ENCODE results near the gene PDIK1L. TPM values are rescaled to one million over a fixed set of nuclear protein-coding genes. Genes with fewer than 3 reads are reported as not detected.

Gene PDIK1L
- total and polyA plus RNA-seq, 2 of the 8 experiments (the other 6 are each of a cell fraction or from before 2014, with no cell fraction given) = 0.95 to 4.5 TPM

- H4K5ac ChIP-seq (ENCODE audit: insufficient read length, low read depth, low read length) = no peak overlapping the region
- H3K27me3 ChIP-seq (replicated peaks in 1 of 4; ENCODE audit: control insufficient read depth in 3 of 4, extremely low read depth in 1 of 4, insufficient read depth in 3 of 4, low read length in 3 of 4) = peaks cover 31 to 51% (median 45%) of the 10 kb centered on the region in 4 experiments
- FAIRE-seq = no peak
- H3K36me3 ChIP-seq (ENCODE audit: control insufficient read depth in 2 of 4, insufficient read depth in 4 of 4, low read length in 3 of 4) = no peaks in the 10 kb centered on the region
- H2BK20ac ChIP-seq (ENCODE audit: low read length) = no peak overlapping the region
- no peak overlapping the region for H4K8ac ChIP-seq (ENCODE audit: extremely low read depth, insufficient read depth, low read length)
- no peak overlapping the region for H3K56ac ChIP-seq (replicated peaks; ENCODE audit: insufficient read length, low read depth, low read length)
- H3K4ac ChIP-seq (replicated peaks; ENCODE audit: insufficient read length, low read depth, low read length) = no peak overlapping the region
- peaks cover 0 to 2% of the 10 kb centered on the region in 2 experiments; a peak in 1 of 4 replicates for H3K79me2 ChIP-seq (ENCODE audit: control insufficient read depth in 1 of 2, insufficient read depth in 2 of 2, low read length in 2 of 2)
- H3K14ac ChIP-seq (ENCODE audit: insufficient read length) = no peak overlapping the region
- no peak overlapping the region for H3K27ac ChIP-seq (ENCODE audit: low read depth, low read length)
- H2BK15ac ChIP-seq (ENCODE audit: low read length) = no peak overlapping the region
- H2AFZ ChIP-seq (ENCODE audit: low read length) = peak overlapping the region; percentile 14; the same call in 1 of the 2 replicates
- POLR2A ChIA-PET (ENCODE audit: partially characterized antibody) = interaction anchor here (1.0 to 1.4 kb wide), 2 partner anchors 36 to 125 kb away, joined by 3 to 4 read pairs; no protein-coding TSS in a partner anchor
- peak overlapping the region; percentile 24; the same call in 1 of the 2 replicates for H2BK5ac ChIP-seq (ENCODE audit: low read depth, low read length)
- CTCF ChIA-PET (ENCODE audit: partially characterized antibody) = interaction anchor here (1.0 to 1.7 kb wide), 8 partner anchors 9 to 129 kb away, joined by 3 to 9 read pairs (median 4); partner anchors contain the start of gene CATSPER4
- no peak overlapping the region for H2BK120ac ChIP-seq (replicated peaks; ENCODE audit: low read depth, low read length)
- H3K18ac ChIP-seq (ENCODE audit: extremely low read depth, low read length) = peak overlapping the region; percentile 78
- peak overlapping the region; percentile 20 for H4K91ac ChIP-seq (replicated peaks; ENCODE audit: insufficient read length, low read length)
- no peaks in the 10 kb centered on the region for H3K79me1 ChIP-seq (ENCODE audit: low read depth, low read length)
- no peak for DNase-seq (ENCODE audit: low read depth in 1 of 2, low spot score in 2 of 2)
- H3K4me3 ChIP-seq (ENCODE audit: extremely low read depth in 1 of 4, insufficient read depth in 2 of 4, low read depth in 3 of 4, low read length in 4 of 4) = peak overlapping the region; percentile 39 to 65 (median 46)
- H3K23me2 ChIP-seq (ENCODE audit: low read depth, low read length) = peaks cover 11% of the 10 kb centered on the region
- H3K9me3 ChIP-seq (ENCODE audit: insufficient read depth in 2 of 2, low read depth in 1 of 2, low read length in 1 of 2) = no peaks in the 10 kb centered on the region
- H2AK5ac ChIP-seq (ENCODE audit: low read depth, low read length) = no peak overlapping the region
- peak overlapping the region; percentile 81 to 89 for H3K4me2 ChIP-seq (ENCODE audit: insufficient read depth in 1 of 2, low read depth in 2 of 2, low read length in 2 of 2)
- peaks cover 3 to 5% of the 10 kb centered on the region in 2 experiments for H4K20me1 ChIP-seq (replicated peaks in 1 of 2; ENCODE audit: control insufficient read depth in 1 of 2, insufficient read depth in 2 of 2, low read length in 2 of 2)
- 51% methylated on average over 16 of the region's 19 CpGs; no CpG with 5 or more reads in 1 of the 2 experiments for whole genome bisulfite sequencing, 2 experiments (ENCODE audit: extremely low coverage in 1 of 2, insufficient coverage in 1 of 2, insufficient read length in 1 of 2, insufficient replicate concordance in 2 of 2, low coverage in 1 of 2, low lambda C conversion rate in 2 of 2, missing lambda C conversion rate in 1 of 2)
- peaks cover 5 to 34% (median 15%) of the 10 kb centered on the region in 4 experiments for H3K4me1 ChIP-seq (replicated peaks in 1 of 4; ENCODE audit: control insufficient read depth in 3 of 4, insufficient read depth in 4 of 4, low read length in 3 of 4)
- H2BK12ac ChIP-seq (ENCODE audit: low read depth, low read length) = peak overlapping the region; percentile 87; the same call in 1 of the 2 replicates
- H3K23ac ChIP-seq (ENCODE audit: insufficient read length) = no peak overlapping the region
- H3K9ac ChIP-seq (replicated peaks in 1 of 4; ENCODE audit: extremely low read depth in 1 of 4, low read depth in 3 of 4, low read length in 3 of 4) = peak overlapping the region in 3 of 4 experiments; percentile 10 to 44 (median 20); a peak in 1 of 7 replicates
- TF ChIP-seq CHD2 (IDR thresholded peaks at IDR 0.05; ENCODE audit: low read length) (no peak), EP300 (IDR thresholded peaks at IDR 0.05; ENCODE audit: borderline replicate concordance in 1 of 2, low read depth in 2 of 2, low read length in 2 of 2) (no peak), TEAD4 (IDR thresholded peaks at IDR 0.05; ENCODE audit: low read depth, low read length) (no peak), SP2 (IDR thresholded peaks at IDR 0.05; ENCODE audit: low read length) (no peak), YY1 (IDR thresholded peaks at IDR 0.05; ENCODE audit: low read depth, low read length) (no peak), BACH1 (IDR thresholded peaks at IDR 0.05; ENCODE audit: low read length) (no peak), SIN3A (conservative IDR thresholded peaks at IDR 0.05 in 1 of 2, IDR thresholded peaks at IDR 0.05 in 1 of 2; ENCODE audit: low read depth in 1 of 2, low read length in 2 of 2) (no peak), SRF (IDR thresholded peaks at IDR 0.05; ENCODE audit: low read depth, low read length) (no peak), KDM4A (IDR thresholded peaks at IDR 0.05; ENCODE audit: low read depth, low read length, severe bottlenecking) (no peak), SIRT6 (IDR thresholded peaks at IDR 0.05; ENCODE audit: low read length) (no peak)
Measured at GRCh38 chr1:26164861-26165842, 53.5 kb downstream of the PDIK1L start.
